SU-DHL-6 (cell line): ENCODE results near the gene SPOCD1.

ENCODE experiments used
- H2AFZ ChIP-seq: fragments of 200-600 bp; sonication (generic); 2 replicates; pipeline ENCODE4 v1.6.1; 2014; ENCODE audit warnings: low read depth, mild to moderate bottlenecking, moderate library complexity, mixed read lengths, antibody characterized with exemption, low read length; ENCODE audit not compliant: severe bottlenecking
- H3F3A ChIP-seq: fragments of 200-600 bp; shearing (Covaris generic); 2 replicates; pipeline ENCODE4 v1.6.0; 2016; ENCODE audit warnings: antibody characterized with exemption, mild to moderate bottlenecking; ENCODE audit not compliant: insufficient read depth
- H3K27ac ChIP-seq: fragments of 200-600 bp; sonication (generic); 2 replicates; pipeline ENCODE4 v1.5.1; 2016; ENCODE audit warnings: low read depth, mild to moderate bottlenecking, low read length, moderate library complexity, mixed read lengths
- H3K27me3 ChIP-seq: fragments of 200-600 bp; sonication (generic), shearing (Covaris generic); 2 replicates; pipeline ENCODE4 v1.6.0; 2014; ENCODE audit warnings: mild to moderate bottlenecking, low read length
- H3K36me3 ChIP-seq: fragments of 200-600 bp; sonication (generic); 2 replicates; pipeline ENCODE4 v1.6.1; 2014; ENCODE audit warnings: mild to moderate bottlenecking, low read length, mixed read lengths
- H3K4me2 ChIP-seq: fragments of 300-600, 200-600 bp; shearing (Covaris generic), sonication (generic); 2 replicates; pipeline ENCODE4 v1.6.0; 2014; ENCODE audit warnings: low read length, low read depth, mild to moderate bottlenecking; ENCODE audit not compliant: poor library complexity, severe bottlenecking
- H3K4me3 ChIP-seq: fragments of 200-600 bp; sonication (generic); 2 replicates; pipeline ENCODE4 v1.5.1; 2014; ENCODE audit warnings: antibody characterized with exemption, low read length, mild to moderate bottlenecking, mixed read lengths; ENCODE audit not compliant: insufficient read depth, poor library complexity, severe bottlenecking
- H3K79me2 ChIP-seq: fragments of 200-600 bp; sonication (generic); 2 replicates; pipeline ENCODE4 v1.6.1; 2014; ENCODE audit warnings: mild to moderate bottlenecking, low read length, moderate library complexity; ENCODE audit not compliant: insufficient read depth
- H3K9ac ChIP-seq: fragments of 200-600 bp; sonication (generic); 2 replicates; pipeline ENCODE4 v1.7.0; 2014; ENCODE audit warnings: mild to moderate bottlenecking, low read length
- H3K9me2 ChIP-seq: fragments of 200-600 bp; sonication (generic); replicated peaks from 2 replicates; pipeline ENCODE4 v1.6.1; 2014; ENCODE audit warnings: low read length; ENCODE audit not compliant: insufficient read depth
- H3K9me3 ChIP-seq: fragments of 200-600 bp; sonication (generic); 2 replicates; pipeline ENCODE4 v1.6.1; 2014; ENCODE audit warnings: low read length, mixed read lengths; ENCODE audit not compliant: insufficient read depth
- H4K20me1 ChIP-seq: fragments of 200-600 bp; sonication (generic); 2 replicates; pipeline ENCODE4 v1.6.1; 2014; ENCODE audit warnings: low read depth, mild to moderate bottlenecking, antibody characterized with exemption, low read length, moderate library complexity, mixed read lengths
- EZH2phosphoT487 ChIP-seq: fragments of 200-600 bp; sonication (generic), shearing (Covaris generic); conservative IDR thresholded peaks from 2 replicates; pipeline ENCODE4 v1.6.1; 2018; ENCODE audit warnings: mild to moderate bottlenecking, antibody characterized with exemption, low read length, moderate library complexity, mixed read lengths
- TF ChIP-seq, protein P1 (sequence below): fragments of 200-600 bp; sonication (generic); IDR thresholded peaks from one replicate; pipeline ENCODE4 v1.5.1; 2017; ENCODE audit warnings: antibody characterized with exemption, mild to moderate bottlenecking, low read length, moderate library complexity; ENCODE audit not compliant: insufficient read depth, poor library complexity, severe bottlenecking

SPOCD1 gene

DNA sequence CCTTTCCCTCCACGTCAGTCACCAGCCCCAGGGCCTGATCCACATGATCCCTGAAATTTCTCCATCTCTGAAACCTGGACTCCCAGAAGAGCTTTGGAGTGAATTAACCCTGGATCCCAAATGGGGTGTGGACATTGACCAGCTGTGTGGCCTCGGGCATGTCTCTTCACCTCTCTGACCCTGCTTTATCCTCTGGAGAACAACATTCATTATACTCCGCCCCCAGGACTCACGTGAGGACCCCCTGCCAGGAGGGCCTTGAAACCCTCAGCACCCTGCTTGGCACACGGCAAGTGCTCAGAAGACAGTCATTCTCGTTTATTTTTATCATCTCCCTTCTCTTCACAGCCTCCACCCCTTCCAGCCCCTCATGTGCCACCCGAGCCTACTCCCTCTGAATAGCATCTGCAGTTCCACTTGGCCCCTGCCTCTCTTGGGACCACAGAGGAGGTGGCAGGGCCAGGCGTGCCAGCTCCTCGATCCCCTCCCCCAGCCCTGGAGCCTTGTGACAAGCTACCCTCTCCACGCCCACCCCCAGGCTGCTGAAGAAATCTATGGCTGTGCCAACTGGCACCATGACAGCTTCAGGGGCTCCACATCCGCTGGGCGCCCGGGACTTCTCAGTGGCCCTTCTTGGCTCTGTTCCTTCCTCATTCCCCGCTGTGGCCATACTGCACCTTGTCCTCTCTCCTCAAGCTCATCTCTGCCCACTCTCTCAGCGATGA lies 69.7 kb downstream of the SPOCD1 start:
- Histone ChIP-seq H3K27me3 (no peaks in the 10 kb centered on the region), H3K4me2 (no peak overlapping the region), H4K20me1 (no peaks in the 10 kb centered on the region), H3K9me3 (no peaks in the 10 kb centered on the region), H3K9ac (no peak overlapping the region), H3K79me2 (no peaks in the 10 kb centered on the region), H2AFZ (no peak overlapping the region), H3K9me2 (no peaks in the 10 kb centered on the region), H3F3A (peaks cover 8% of the 10 kb centered on the region), H3K36me3 (no peaks in the 10 kb centered on the region), H3K27ac (no peak overlapping the region), H3K4me3 (no peak overlapping the region)
- TF ChIP-seq, protein P1, sequence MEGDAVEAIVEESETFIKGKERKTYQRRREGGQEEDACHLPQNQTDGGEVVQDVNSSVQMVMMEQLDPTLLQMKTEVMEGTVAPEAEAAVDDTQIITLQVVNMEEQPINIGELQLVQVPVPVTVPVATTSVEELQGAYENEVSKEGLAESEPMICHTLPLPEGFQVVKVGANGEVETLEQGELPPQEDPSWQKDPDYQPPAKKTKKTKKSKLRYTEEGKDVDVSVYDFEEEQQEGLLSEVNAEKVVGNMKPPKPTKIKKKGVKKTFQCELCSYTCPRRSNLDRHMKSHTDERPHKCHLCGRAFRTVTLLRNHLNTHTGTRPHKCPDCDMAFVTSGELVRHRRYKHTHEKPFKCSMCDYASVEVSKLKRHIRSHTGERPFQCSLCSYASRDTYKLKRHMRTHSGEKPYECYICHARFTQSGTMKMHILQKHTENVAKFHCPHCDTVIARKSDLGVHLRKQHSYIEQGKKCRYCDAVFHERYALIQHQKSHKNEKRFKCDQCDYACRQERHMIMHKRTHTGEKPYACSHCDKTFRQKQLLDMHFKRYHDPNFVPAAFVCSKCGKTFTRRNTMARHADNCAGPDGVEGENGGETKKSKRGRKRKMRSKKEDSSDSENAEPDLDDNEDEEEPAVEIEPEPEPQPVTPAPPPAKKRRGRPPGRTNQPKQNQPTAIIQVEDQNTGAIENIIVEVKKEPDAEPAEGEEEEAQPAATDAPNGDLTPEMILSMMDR: peak; percentile 5
- no peak for TF ChIP-seq EZH2phosphoT487

DNA sequence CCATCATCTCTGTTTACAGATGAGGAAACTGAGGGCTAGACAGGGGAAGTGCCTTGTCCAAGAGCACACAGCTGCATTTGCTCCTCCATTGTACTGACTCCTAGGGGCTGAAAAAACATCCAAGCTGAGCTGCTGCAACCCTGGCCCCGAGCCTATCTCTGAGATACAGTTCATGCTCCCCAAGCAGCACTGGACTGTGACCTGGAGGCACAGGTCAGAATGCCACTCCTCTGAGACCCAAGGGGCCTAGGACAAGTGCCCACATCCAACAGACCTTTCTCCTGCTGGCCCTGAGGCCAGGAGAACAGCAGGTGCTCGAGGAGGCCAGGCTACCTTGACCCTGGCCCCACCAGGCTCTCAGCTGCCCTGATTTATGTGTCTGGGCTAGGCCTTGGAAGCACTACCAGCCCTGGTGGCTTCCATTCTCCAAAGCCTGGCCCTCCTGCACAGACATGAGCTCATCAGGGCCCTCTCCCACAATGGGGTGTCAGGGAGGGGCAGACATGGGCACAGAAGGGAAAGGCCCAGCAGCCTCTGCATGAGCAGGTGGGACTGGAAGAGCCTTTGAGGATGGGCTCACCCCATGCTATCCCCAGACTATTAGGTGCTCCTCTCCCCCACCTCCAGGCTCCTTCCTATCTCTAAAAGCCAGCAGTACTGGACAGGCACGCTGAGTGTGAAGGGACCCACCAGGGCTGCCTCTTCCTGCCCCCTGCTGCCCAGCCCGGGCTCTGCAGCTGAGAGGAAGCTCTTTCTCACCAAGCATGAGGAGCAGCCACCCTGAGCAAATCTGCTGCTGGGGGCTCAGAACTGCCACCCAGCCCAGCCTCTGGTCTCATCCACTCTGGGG lies 70.5 kb downstream of the SPOCD1 start:
- Histone ChIP-seq H3K36me3 (no peaks in the 10 kb centered on the region), H4K20me1 (no peaks in the 10 kb centered on the region), H3K27ac (peak overlapping the region; percentile 73), H3K9ac (peak overlapping the region; percentile 29; the same call in 1 of the 2 replicates), H3K9me3 (no peaks in the 10 kb centered on the region), H3K9me2 (no peaks in the 10 kb centered on the region), H3K79me2 (no peaks in the 10 kb centered on the region), H3F3A (peaks cover 8% of the 10 kb centered on the region), H3K4me2 (peak overlapping the region; percentile 44), H3K27me3 (no peaks in the 10 kb centered on the region), H3K4me3 (no peak overlapping the region), H2AFZ (no peak overlapping the region)
- TF ChIP-seq EZH2phosphoT487: no peak
- TF ChIP-seq, protein P1: peak; percentile 73

DNA sequence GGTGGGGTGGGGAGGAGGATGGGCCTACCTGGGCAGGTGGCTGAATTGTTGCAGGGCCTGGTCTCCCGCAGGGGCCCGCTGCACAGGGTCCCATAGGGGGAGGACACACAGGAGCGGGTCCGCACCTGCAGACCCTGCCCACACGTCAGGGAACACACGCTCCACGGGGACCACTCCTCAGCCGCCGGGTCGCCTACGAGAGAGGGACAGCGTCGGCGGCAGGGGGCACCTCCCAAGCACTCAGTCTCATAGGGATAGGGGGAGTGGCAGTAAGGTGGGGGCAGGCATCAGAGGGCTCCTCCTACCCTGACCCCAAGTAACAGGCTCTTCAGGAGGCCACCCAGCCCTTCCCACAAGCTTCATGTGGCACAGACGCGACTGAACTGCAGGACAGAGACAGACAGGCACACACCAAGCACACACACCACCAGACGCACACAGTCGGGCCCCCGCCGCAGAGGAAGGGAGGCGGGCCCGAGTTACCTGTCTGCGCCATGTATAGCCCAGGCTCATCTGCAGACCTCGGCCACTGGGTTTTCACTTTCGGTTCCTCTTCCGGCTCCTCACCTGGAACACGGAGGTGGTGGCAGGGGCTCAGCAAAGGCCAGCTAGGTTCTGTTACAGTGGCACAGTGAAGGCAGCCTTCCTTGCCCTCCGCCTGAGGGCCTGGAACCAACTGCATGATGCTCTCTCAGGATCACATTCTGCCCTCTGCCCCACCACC lies 71.5 kb downstream of the SPOCD1 start:
- H3K27me3 ChIP-seq: no peaks in the 10 kb centered on the region
- peak overlapping the region; percentile 44 for H3K4me2 ChIP-seq
- no peaks in the 10 kb centered on the region for H3K36me3 ChIP-seq
- peak overlapping the region; percentile 73 for H3K27ac ChIP-seq
- H4K20me1 ChIP-seq: no peaks in the 10 kb centered on the region
- no peaks in the 10 kb centered on the region for H3K9me2 ChIP-seq
- no peak for TF ChIP-seq EZH2phosphoT487
- TF ChIP-seq, protein P1: no peak
- H2AFZ ChIP-seq: no peak overlapping the region
- no peak overlapping the region for H3K4me3 ChIP-seq
- peaks cover 8% of the 10 kb centered on the region for H3F3A ChIP-seq
- H3K9me3 ChIP-seq: no peaks in the 10 kb centered on the region
- no peaks in the 10 kb centered on the region for H3K79me2 ChIP-seq
- H3K9ac ChIP-seq: peak overlapping the region; percentile 29; the same call in 1 of the 2 replicates
